Kidney (tissue), 14 donors: Measurements from ENCODE around the gene POLR3A. TPM values are rescaled to one million over a fixed set of nuclear protein-coding genes. Genes with fewer than 3 reads are reported as not detected.

Experiments used
- DNase-seq, 5 donors: peaks; one replicate each; pipeline ENCODE4 v3.0.0-alpha.2; 2013 to 2020
- FAIRE-seq: peaks from 2 replicates; lab custom pipeline; 2012; peaks lifted over from hg19 to GRCh38; lab: Jason Lieb, UNC
- H3K27ac ChIP-seq, 2 donors: one replicate each; pipeline ENCODE4 v1.7.0; 2013; ENCODE audit warnings: low read depth in 2 of 2, low read length in 2 of 2, inconsistent platforms in 1 of 2
- H3K27me3 ChIP-seq: one replicate; pipeline ENCODE4 v1.7.1; 2013; ENCODE audit warnings: low read length, inconsistent platforms; ENCODE audit not compliant: control insufficient read depth, insufficient read depth
- H3K36me3 ChIP-seq, 3 donors: one replicate each; pipeline versions ENCODE4 v1.7.0 to v1.7.1; 2013; ENCODE audit warnings: low read length in 3 of 3, control low read depth in 1 of 3, inconsistent platforms in 1 of 3; ENCODE audit not compliant: insufficient read depth in 3 of 3, control insufficient read depth in 2 of 3
- H3K4me1 ChIP-seq, 3 donors: one replicate each; pipeline versions ENCODE4 v1.7.0 to v1.7.1; 2013; ENCODE audit warnings: low read length in 3 of 3, inconsistent platforms in 1 of 3, low read depth in 1 of 3; ENCODE audit not compliant: control insufficient read depth in 2 of 3, insufficient read depth in 2 of 3
- H3K4me3 ChIP-seq, 3 donors: one replicate each; pipeline versions ENCODE4 v1.7.0 to v1.8.1; 2013; ENCODE audit warnings: low read length in 3 of 3, control low read depth in 1 of 3, inconsistent platforms in 1 of 3
- H3K9ac ChIP-seq, 3 donors: one replicate each; pipeline versions ENCODE4 v1.7.0 to v1.7.1; 2013; ENCODE audit warnings: low read length in 3 of 3, control low read depth in 1 of 3, inconsistent platforms in 1 of 3
- H3K9me3 ChIP-seq, 3 donors: one replicate each; pipeline versions ENCODE4 v1.7.0 to v1.7.1; 2013; ENCODE audit warnings: low read length in 3 of 3, control low read depth in 1 of 3, inconsistent platforms in 1 of 3; ENCODE audit not compliant: control insufficient read depth in 2 of 3, insufficient read depth in 1 of 3
- intact Hi-C: fragments of 100-400 bp; cut with DNase I; formaldehyde crosslinking; loops from one replicate; pipeline ENCODE4 v1.11.1; 2022
- polyA plus RNA-seq: library from polyadenylated mRNA; stranded (reverse); fragments of 350-450 nt; fragmentation: Illumina TruSeq; extraction: RNeasy Lipid Tissue Mini Kit (QIAGEN cat#74804); gene quantifications from one replicate; pipeline ENCODE4 v1.2.3, GENCODE V29; 2014; ENCODE audit warnings: low read depth, low replicate concordance; ENCODE audit not compliant: insufficient read depth
- total RNA-seq: library from RNA; stranded (reverse); fragmentation: NEBNext Ultra II Directional; extraction: Animal tissue kit (Norgen Biotek cat#: 25700); gene quantifications from one replicate; pipeline ENCODE4 v1.2.1, GENCODE V29; 2021
- TF ChIP-seq, protein P1 (sequence below): IDR thresholded peaks from 3 replicates; pipeline ENCODE4 v1.5.1; 2012; ENCODE audit warnings: mild to moderate bottlenecking, moderate library complexity, borderline replicate concordance; ENCODE audit not compliant: insufficient read depth; ENCODE audit errors: extremely low read depth
- donor health status: control.
- donor health status: control.
- donor health status: control.
- donor health status: control.
- donor health status: control.
- donor health status: DM: yes; HTN: yes; CAD: no.
- donor health status: Normal renal cell carcinoma (clear cell type).

Gene POLR3A
- total and polyA plus RNA-seq, 2 donors from 2014 or later: 4.9 to 13.3 TPM

DNA sequence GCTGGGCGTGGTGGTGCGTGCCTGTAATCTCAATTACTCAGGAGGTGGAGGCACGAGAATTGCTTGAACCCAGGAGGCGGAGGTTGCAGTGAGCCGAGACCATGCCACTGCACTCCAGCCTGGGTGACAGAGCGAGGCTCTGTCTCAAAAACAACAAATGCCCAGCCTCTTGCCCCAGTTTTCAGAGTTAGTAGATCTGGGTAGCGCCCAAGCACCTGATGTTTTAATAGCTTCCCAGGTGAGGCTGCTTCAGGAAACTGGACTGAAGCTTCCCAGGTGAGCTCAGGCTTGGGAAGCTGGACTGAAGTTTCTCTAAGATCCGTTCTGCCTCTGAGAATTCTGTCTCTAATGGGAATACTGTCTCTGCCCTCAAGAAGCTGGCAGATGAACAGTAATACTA, 16.5 kb upstream of the POLR3A start:
- Histone ChIP-seq H3K9ac (no peak overlapping the region), H3K27me3 (no peaks in the 10 kb centered on the region), H3K4me1 (peaks cover 2 to 6% (median 4%) of the 10 kb centered on the region in 3 donors), H3K36me3 (peaks cover 3 to 9% (median 7%) of the 10 kb centered on the region in 3 donors), H3K27ac (no peak overlapping the region), H3K9me3 (no peaks in the 10 kb centered on the region), H3K4me3 (no peak overlapping the region)
- TF ChIP-seq, protein P1, sequence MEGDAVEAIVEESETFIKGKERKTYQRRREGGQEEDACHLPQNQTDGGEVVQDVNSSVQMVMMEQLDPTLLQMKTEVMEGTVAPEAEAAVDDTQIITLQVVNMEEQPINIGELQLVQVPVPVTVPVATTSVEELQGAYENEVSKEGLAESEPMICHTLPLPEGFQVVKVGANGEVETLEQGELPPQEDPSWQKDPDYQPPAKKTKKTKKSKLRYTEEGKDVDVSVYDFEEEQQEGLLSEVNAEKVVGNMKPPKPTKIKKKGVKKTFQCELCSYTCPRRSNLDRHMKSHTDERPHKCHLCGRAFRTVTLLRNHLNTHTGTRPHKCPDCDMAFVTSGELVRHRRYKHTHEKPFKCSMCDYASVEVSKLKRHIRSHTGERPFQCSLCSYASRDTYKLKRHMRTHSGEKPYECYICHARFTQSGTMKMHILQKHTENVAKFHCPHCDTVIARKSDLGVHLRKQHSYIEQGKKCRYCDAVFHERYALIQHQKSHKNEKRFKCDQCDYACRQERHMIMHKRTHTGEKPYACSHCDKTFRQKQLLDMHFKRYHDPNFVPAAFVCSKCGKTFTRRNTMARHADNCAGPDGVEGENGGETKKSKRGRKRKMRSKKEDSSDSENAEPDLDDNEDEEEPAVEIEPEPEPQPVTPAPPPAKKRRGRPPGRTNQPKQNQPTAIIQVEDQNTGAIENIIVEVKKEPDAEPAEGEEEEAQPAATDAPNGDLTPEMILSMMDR: no peak
- DNase-seq (no peak), FAIRE-seq (no peak)
- intact Hi-C loops: loop anchor here (10.0 kb wide), 1 partner anchor 1149 kb away; no protein-coding TSS in a partner anchor

DNA sequence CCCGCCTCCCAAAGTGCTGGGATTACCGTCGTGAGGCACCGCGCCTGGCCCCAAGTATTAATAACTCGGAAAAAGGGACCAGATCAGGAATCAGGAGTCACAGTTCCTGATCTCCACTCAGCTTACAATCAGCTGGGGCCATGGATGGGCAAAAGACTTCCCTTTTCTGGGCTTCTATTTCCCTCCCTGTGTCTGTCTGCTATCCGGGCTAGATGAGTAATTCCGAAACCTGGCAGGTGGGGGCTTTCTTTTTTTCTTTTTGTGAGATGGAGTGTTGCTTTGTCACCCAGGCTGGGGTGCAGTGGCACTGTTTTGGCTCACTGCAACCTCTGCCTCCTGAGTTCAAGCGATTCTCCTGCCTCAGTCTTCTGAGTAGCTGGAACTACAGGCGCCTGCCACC, 15.9 kb upstream of the POLR3A start:
- FAIRE-seq: no peak
- DNase-seq: no peak
- H3K9ac ChIP-seq: no peak overlapping the region
- intact Hi-C loops: loop anchor here (10.0 kb wide), 1 partner anchor 1150 kb away; no protein-coding TSS in a partner anchor
- TF ChIP-seq, protein P1: no peak
- H3K27me3 ChIP-seq: no peaks in the 10 kb centered on the region
- no peak overlapping the region for H3K27ac ChIP-seq
- H3K36me3 ChIP-seq: peaks cover 9 to 13% (median 13%) of the 10 kb centered on the region in 3 donors
- H3K4me1 ChIP-seq: peaks cover 2 to 6% (median 4%) of the 10 kb centered on the region in 3 donors
- no peak overlapping the region for H3K4me3 ChIP-seq
- H3K9me3 ChIP-seq: no peaks in the 10 kb centered on the region

DNA sequence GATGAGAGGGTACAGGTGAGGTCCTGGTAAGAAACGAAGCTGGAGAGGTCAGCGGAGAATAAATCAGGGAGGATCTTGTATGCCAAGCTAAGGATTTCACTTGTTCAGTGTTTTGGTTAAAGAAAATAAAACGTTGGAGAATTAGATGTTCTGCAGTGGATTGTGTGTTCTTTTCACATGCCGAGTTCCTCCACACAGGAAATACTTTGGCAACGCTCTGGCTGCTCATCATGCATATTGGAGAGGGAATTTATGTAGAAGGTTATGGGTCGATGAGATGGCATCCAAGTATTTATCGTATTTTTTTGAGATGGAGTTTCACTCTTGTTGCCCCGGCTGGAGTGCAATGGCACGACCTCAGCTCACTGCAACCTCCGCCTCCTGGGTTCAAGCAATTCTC, 15.4 kb upstream of the POLR3A start:
- H3K4me3 ChIP-seq: no peak overlapping the region
- peaks cover 11 to 18% (median 14%) of the 10 kb centered on the region in 3 donors for H3K36me3 ChIP-seq
- H3K9me3 ChIP-seq: no peaks in the 10 kb centered on the region
- no peak overlapping the region for H3K27ac ChIP-seq
- peaks cover 2 to 6% (median 4%) of the 10 kb centered on the region in 3 donors for H3K4me1 ChIP-seq
- TF ChIP-seq, protein P1: no peak
- DNase-seq (no peak), FAIRE-seq (no peak)
- no peaks in the 10 kb centered on the region for H3K27me3 ChIP-seq
- no peak overlapping the region for H3K9ac ChIP-seq
- intact Hi-C loops: loop anchor here (10.0 kb wide), 1 partner anchor 1150 kb away; no protein-coding TSS in a partner anchor
